ENCODE measurements around the gene PHACTR3. TPM values are rescaled to one million over a fixed set of nuclear protein-coding genes. Genes with fewer than 3 reads are reported as not detected.

Gene PHACTR3
- total RNA-seq, 1 experiment from 2014 or later: 0.10 TPM

DNA sequence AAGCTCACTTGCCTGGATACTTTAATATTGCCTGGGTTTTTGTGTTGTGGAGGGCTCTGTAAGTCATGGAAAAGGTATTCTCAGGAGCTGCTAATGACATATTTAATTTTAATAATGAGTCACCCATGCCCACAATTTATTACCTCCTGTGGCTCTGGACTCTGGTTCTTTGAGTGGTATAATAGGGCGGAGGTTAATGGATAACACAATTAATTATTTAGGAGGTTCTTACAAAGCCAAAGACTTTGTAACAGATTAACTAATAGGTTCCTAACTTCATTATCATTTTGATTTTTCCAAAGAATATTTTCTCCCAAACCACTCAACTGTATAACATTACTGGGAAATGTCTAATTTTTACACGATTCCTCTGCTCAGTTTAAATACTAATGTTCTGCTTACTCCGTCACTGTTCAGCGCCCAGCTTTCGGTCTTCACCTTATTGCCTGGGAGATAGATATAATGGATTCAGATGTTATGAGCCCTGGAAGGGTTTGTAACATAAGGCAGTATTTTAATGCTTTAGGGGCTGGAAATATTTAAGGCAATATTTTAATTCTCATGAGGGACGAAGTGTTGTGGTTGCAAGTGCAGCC, 29.4 kb downstream of the PHACTR3 start:
- POLR2A ChIA-PET: no interaction called here
- in situ Hi-C loops (cut with HindIII; ENCODE audit: low pct_unique_long_range_greater_than_20kb, low sequenced_read_pairs): no loop called here

DNA sequence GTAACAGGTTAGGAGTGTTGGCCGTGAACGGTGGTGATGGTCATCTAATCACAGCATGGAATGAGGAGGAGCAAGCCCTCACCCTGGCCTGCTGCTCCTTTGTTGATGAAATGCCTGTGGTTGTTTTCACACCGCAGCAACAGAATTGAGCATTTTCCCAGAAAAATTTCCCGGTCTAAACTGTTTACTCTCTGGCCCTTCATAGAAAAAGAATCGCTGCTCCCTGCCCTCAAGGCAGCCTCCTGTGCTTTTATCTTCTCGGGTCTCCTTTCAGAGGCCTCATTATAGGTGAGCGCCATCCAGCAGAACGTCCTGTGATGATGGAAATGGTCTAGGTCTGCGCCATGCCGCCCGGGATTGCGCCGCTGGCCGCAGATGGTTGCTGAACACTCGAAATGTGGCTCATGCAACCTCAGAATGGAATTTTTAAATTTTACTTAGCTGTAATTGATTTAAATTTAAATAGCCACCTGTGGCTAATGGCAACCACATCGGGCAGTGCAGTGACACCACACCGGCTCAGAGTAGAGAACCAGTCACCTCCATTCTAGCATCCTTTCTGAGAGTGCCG, 30.2 kb downstream of the PHACTR3 start:
- in situ Hi-C loops (cut with HindIII; ENCODE audit: low pct_unique_long_range_greater_than_20kb, low sequenced_read_pairs) (no loop called here), intact Hi-C loops (cut with micrococcal nuclease; ENCODE audit: unreplicated experiment) (no loop called here)
- peaks cover 3% of the 10 kb centered on the region for H3K27me3 ChIP-seq (ENCODE audit: control insufficient read depth, insufficient read depth, low read length)
- BruUV-seq (replicated peaks): no TSS peak
- ChIA-PET POLR2A (no interaction called here), CTCF (no interaction called here)
- H3K27ac ChIP-seq (ENCODE audit: low read length): no peak overlapping the region
- no peak for ATAC-seq
- no peaks in the 10 kb centered on the region for H3K9me3 ChIP-seq (ENCODE audit: control insufficient read depth, insufficient read depth, low read depth, low read length)
- no peak for DNase-seq (ENCODE audit: low read depth, low spot score)
- no peaks in the 10 kb centered on the region for H3K4me1 ChIP-seq (ENCODE audit: control insufficient read depth, insufficient read depth, low read length)
- H3K4me3 ChIP-seq (ENCODE audit: low read depth in 2 of 2, low read length in 2 of 2): no peak overlapping the region
- no peaks in the 10 kb centered on the region for H3K36me3 ChIP-seq (ENCODE audit: control insufficient read depth, insufficient read depth, low read length)
- TF ChIP-seq, protein P1, sequence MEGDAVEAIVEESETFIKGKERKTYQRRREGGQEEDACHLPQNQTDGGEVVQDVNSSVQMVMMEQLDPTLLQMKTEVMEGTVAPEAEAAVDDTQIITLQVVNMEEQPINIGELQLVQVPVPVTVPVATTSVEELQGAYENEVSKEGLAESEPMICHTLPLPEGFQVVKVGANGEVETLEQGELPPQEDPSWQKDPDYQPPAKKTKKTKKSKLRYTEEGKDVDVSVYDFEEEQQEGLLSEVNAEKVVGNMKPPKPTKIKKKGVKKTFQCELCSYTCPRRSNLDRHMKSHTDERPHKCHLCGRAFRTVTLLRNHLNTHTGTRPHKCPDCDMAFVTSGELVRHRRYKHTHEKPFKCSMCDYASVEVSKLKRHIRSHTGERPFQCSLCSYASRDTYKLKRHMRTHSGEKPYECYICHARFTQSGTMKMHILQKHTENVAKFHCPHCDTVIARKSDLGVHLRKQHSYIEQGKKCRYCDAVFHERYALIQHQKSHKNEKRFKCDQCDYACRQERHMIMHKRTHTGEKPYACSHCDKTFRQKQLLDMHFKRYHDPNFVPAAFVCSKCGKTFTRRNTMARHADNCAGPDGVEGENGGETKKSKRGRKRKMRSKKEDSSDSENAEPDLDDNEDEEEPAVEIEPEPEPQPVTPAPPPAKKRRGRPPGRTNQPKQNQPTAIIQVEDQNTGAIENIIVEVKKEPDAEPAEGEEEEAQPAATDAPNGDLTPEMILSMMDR (IDR thresholded peaks at IDR 0.05): no peak
- TF ChIP-seq, protein P2, sequence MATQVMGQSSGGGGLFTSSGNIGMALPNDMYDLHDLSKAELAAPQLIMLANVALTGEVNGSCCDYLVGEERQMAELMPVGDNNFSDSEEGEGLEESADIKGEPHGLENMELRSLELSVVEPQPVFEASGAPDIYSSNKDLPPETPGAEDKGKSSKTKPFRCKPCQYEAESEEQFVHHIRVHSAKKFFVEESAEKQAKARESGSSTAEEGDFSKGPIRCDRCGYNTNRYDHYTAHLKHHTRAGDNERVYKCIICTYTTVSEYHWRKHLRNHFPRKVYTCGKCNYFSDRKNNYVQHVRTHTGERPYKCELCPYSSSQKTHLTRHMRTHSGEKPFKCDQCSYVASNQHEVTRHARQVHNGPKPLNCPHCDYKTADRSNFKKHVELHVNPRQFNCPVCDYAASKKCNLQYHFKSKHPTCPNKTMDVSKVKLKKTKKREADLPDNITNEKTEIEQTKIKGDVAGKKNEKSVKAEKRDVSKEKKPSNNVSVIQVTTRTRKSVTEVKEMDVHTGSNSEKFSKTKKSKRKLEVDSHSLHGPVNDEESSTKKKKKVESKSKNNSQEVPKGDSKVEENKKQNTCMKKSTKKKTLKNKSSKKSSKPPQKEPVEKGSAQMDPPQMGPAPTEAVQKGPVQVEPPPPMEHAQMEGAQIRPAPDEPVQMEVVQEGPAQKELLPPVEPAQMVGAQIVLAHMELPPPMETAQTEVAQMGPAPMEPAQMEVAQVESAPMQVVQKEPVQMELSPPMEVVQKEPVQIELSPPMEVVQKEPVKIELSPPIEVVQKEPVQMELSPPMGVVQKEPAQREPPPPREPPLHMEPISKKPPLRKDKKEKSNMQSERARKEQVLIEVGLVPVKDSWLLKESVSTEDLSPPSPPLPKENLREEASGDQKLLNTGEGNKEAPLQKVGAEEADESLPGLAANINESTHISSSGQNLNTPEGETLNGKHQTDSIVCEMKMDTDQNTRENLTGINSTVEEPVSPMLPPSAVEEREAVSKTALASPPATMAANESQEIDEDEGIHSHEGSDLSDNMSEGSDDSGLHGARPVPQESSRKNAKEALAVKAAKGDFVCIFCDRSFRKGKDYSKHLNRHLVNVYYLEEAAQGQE (IDR thresholded peaks at IDR 0.05; ENCODE audit: insufficient read depth in 1 of 2, low read depth in 2 of 2, low read length in 1 of 2): no peak
- TF ChIP-seq TCF7L2 (IDR thresholded peaks at IDR 0.05; ENCODE audit: low read depth, low read length) (no peak), POLR2AphosphoS5 (IDR thresholded peaks at IDR 0.05; ENCODE audit: low read depth, low read length) (no peak), SIN3A (IDR thresholded peaks at IDR 0.05; ENCODE audit: borderline replicate concordance, insufficient read depth, low read depth, low read length) (no peak)

More for the DNA sequence above, 29.4 kb downstream of the PHACTR3 start:
- Histone ChIP-seq H3K27ac (ENCODE audit: low read length) (no peak overlapping the region), H3K36me3 (ENCODE audit: control insufficient read depth, insufficient read depth, low read length) (no peaks in the 10 kb centered on the region), H3K27me3 (ENCODE audit: control insufficient read depth, insufficient read depth, low read length) (peaks cover 3% of the 10 kb centered on the region), H3K4me3 (ENCODE audit: low read depth in 2 of 2, low read length in 2 of 2) (no peak overlapping the region), H3K4me1 (ENCODE audit: control insufficient read depth, insufficient read depth, low read length) (no peaks in the 10 kb centered on the region), H3K9me3 (ENCODE audit: control insufficient read depth, insufficient read depth, low read depth, low read length) (no peaks in the 10 kb centered on the region)
- intact Hi-C loops (cut with micrococcal nuclease; ENCODE audit: unreplicated experiment): no loop called here
- TF ChIP-seq, protein P1 (IDR thresholded peaks at IDR 0.05): no peak
- TF ChIP-seq POLR2AphosphoS5 (IDR thresholded peaks at IDR 0.05; ENCODE audit: low read depth, low read length) (no peak), SIN3A (IDR thresholded peaks at IDR 0.05; ENCODE audit: borderline replicate concordance, insufficient read depth, low read depth, low read length) (no peak), TCF7L2 (IDR thresholded peaks at IDR 0.05; ENCODE audit: low read depth, low read length) (no peak)
- TF ChIP-seq, protein P2 (IDR thresholded peaks at IDR 0.05; ENCODE audit: insufficient read depth in 1 of 2, low read depth in 2 of 2, low read length in 1 of 2): no peak
- CTCF ChIA-PET: interaction anchor here (0.5 kb wide), 2 partner anchors 539 to 708 kb away, joined by 4 to 8 read pairs; no protein-coding TSS in a partner anchor
- DNase-seq (ENCODE audit: low read depth, low spot score) (no peak), ATAC-seq (no peak)
- BruUV-seq (replicated peaks): no TSS peak
